Gastrocnemius medialis (tissue), 4 donors: ENCODE results near the gene TLE4.

ENCODE experiments used
- CTCF ChIP-seq, 5 experiments: fragments of 450-650 bp in 3 of 5; fragments of 200-600 bp in 2 of 5; sonication (generic) in 2 of 5; IDR thresholded peaks in 4 of 5; conservative IDR thresholded peaks in 1 of 5; 1 replicate in 4 of 5; 2 replicates in 1 of 5; pipeline ENCODE4 v1.5.1; 2016 to 2019; ENCODE audit warnings: antibody characterized with exemption in 5 of 5, mild to moderate bottlenecking in 3 of 5, moderate library complexity in 3 of 5
- POLR2A ChIP-seq, 2 donors: fragments of 450-650 bp; IDR thresholded peaks; one replicate each; pipeline ENCODE4 v1.6.1; 2017; ENCODE audit warnings: antibody characterized with exemption in 2 of 2, mild to moderate bottlenecking in 2 of 2, moderate library complexity in 2 of 2

- no peak for TF ChIP-seq CTCF (IDR thresholded peaks at IDR 0.05 in 4 of 5, conservative IDR thresholded peaks at IDR 0.05 in 1 of 5)
- no peak for TF ChIP-seq POLR2A (IDR thresholded peaks at IDR 0.05)
Measured at GRCh38 chr9:79588488-79589223, 16.9 kb downstream of the TLE4 start.
